Ectodermal cell (in vitro differentiated cells): ENCODE data around the gene OVOL1.
"Not testable (repeated sequence)": the region's sequence is repeated elsewhere in the genome, so short reads cannot be mapped to it uniquely, and the experiment has no call there.

Source experiments
- H3K27ac ChIP-seq: 2 replicates; pipeline ENCODE4 v1.7.0; 2013; ENCODE audit warnings: mild to moderate bottlenecking, low read depth, low read length; ENCODE audit not compliant: insufficient read depth, poor library complexity, severe bottlenecking
- H3K27me3 ChIP-seq: 2 replicates; pipeline ENCODE4 v1.7.0; 2013; ENCODE audit warnings: mild to moderate bottlenecking, low read length; ENCODE audit not compliant: insufficient read depth, control insufficient read depth, poor library complexity, severe bottlenecking
- H3K36me3 ChIP-seq: one replicate; pipeline ENCODE4 v1.7.0; 2013; ENCODE audit warnings: low read length; ENCODE audit not compliant: control insufficient read depth, insufficient read depth
- H3K4me1 ChIP-seq: one replicate; pipeline ENCODE4 v1.7.0; 2013; ENCODE audit warnings: low read length; ENCODE audit not compliant: control insufficient read depth, insufficient read depth
- H3K4me3 ChIP-seq: 2 replicates; pipeline ENCODE4 v1.7.0; 2013; ENCODE audit warnings: low read depth, low read length, control low read depth; ENCODE audit not compliant: insufficient read depth
- H3K9me3 ChIP-seq: 2 replicates; pipeline ENCODE4 v1.7.0; 2013; ENCODE audit warnings: mild to moderate bottlenecking, low read length, moderate library complexity; ENCODE audit not compliant: control insufficient read depth
- WGBS, 2 experiments: methylation state at CpG; one replicate each; pipeline ENCODE4 v1.1.7; 2013; ENCODE audit warnings: missing lambda C conversion rate in 2 of 2; 5-methylcytosine and 5-hydroxymethylcytosine counted together

The OVOL1 gene

DNA sequence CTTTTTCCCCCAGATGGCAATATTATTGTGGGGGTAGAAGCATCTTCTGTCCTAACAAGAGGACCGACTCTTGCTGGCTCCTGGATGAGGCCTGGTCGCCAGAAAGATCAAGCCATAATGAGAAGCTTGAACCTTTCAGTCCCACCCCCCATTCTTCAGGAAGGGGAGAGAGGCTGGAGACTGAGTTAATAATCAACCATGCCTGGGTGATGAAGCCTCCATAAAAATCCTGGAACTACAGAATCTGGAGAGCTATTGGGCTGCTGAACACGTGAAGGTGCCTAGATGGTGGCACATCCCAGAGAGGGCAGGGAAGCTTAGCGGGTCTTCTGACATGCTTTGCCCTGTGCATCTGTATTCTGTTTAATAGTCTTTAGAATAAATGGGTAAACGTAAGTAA is 22.4 kb upstream of the OVOL1 start:
- 80 to 81% methylated on average over 4 to 5 of the region's 5 CpGs for WGBS, 2 experiments
- Histone ChIP-seq H3K9me3 (no peaks in the 10 kb centered on the region), H3K27me3 (no peaks in the 10 kb centered on the region), H3K4me1 (no peaks in the 10 kb centered on the region), H3K4me3 (no peak overlapping the region), H3K27ac (no peak overlapping the region), H3K36me3 (no peaks in the 10 kb centered on the region)

- Histone ChIP-seq H3K4me3 (no peak overlapping the region), H3K27ac (no peak overlapping the region), H3K9me3 (no peaks in the 10 kb centered on the region), H3K36me3 (no peaks in the 10 kb centered on the region), H3K4me1 (no peaks in the 10 kb centered on the region), H3K27me3 (no peaks in the 10 kb centered on the region)
- WGBS, 2 experiments: 83 to 86% methylated on average over 7 of the region's 7 CpGs
Measured at GRCh38 chr11:65766535-65766934, 20.3 kb upstream of the OVOL1 start.

GRCh38 chr11:65767406-65767805 is 19.5 kb upstream of the OVOL1 start:
- Histone ChIP-seq H3K27ac (no peak overlapping the region), H3K27me3 (no peaks in the 10 kb centered on the region), H3K9me3 (no peaks in the 10 kb centered on the region), H3K4me1 (no peaks in the 10 kb centered on the region), H3K4me3 (no peak overlapping the region), H3K36me3 (no peaks in the 10 kb centered on the region)
- 87 to 89% methylated on average over 10 of the region's 10 CpGs for WGBS, 2 experiments

DNA sequence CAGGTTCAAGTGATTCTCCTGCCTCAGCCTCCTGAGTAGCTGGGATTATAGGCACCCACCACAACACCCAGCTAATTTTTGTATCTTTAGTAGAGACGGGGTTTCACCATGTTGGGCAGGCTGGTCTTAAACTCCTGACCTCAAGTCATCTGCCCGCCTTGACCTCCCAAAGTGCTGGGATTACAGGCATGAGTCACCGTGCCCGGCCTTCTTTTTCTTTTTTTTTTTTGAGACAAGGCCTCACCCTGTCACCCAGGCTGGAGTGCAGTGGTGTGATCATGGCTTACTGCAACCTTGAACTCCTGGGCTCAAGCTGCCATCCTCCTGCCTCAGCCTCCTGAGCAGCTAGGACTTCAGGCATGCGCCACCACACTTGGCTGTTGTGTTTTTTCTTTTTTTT is 19.1 kb upstream of the OVOL1 start:
- 78% methylated on average over 5 of the region's 5 CpGs for WGBS, 2 experiments
- not testable (repeated sequence) for H3K36me3 ChIP-seq, H3K9me3 ChIP-seq, H3K4me3 ChIP-seq, H3K4me1 ChIP-seq, H3K27me3 ChIP-seq, H3K27ac ChIP-seq

- no peaks in the 10 kb centered on the region for H3K27me3 ChIP-seq
- no peak overlapping the region for H3K27ac ChIP-seq
- H3K36me3 ChIP-seq: no peaks in the 10 kb centered on the region
- no peaks in the 10 kb centered on the region for H3K4me1 ChIP-seq
- 87% methylated on average over 12 of the region's 12 CpGs for WGBS, 2 experiments
- H3K4me3 ChIP-seq: no peak overlapping the region
- H3K9me3 ChIP-seq: no peaks in the 10 kb centered on the region
Measured at GRCh38 chr11:65770951-65771567, 15.8 kb upstream of the OVOL1 start.

- Histone ChIP-seq H3K4me3 (no peak overlapping the region), H3K4me1 (no peaks in the 10 kb centered on the region), H3K36me3 (no peaks in the 10 kb centered on the region), H3K27me3 (no peaks in the 10 kb centered on the region), H3K27ac (no peak overlapping the region), H3K9me3 (no peaks in the 10 kb centered on the region)
- WGBS, 2 experiments: 86% methylated on average over 6 of the region's 6 CpGs
Measured at GRCh38 chr11:65771589-65772112, 15.2 kb upstream of the OVOL1 start.

DNA sequence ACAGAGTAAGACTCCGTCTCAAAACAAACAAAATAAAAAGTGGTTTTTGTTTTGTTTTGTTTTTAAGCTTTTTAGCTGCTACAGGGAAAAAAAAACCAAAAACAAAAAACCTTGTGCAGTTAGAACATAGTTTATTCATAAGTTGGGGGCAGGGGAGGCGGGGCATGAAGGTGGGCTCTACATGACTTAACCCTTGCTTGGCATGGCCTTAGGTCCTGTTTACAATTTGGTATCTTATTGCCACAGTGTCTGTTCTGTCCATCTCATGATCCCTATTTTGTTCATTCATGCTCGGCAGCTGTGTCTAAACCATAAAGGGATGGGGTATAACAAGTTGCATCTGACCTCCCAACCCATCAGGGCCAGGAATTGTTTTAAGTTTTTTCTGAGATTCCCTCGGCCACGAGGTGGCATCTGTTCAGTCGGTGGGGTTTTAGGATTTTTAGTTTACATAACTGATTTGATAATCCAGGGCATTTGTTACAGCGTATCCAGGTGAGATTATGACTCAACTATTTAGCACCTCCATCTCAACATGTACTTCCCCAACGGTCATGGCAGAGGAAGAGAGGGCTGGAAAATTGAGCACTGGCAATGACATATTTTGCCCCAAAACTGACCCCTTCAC is 13.0 kb upstream of the OVOL1 start:
- WGBS, 2 experiments: 75 to 86% methylated on average over 8 of the region's 8 CpGs
- H3K4me1 ChIP-seq: no peaks in the 10 kb centered on the region
- H3K36me3 ChIP-seq: peaks cover 10% of the 10 kb centered on the region

DNA sequence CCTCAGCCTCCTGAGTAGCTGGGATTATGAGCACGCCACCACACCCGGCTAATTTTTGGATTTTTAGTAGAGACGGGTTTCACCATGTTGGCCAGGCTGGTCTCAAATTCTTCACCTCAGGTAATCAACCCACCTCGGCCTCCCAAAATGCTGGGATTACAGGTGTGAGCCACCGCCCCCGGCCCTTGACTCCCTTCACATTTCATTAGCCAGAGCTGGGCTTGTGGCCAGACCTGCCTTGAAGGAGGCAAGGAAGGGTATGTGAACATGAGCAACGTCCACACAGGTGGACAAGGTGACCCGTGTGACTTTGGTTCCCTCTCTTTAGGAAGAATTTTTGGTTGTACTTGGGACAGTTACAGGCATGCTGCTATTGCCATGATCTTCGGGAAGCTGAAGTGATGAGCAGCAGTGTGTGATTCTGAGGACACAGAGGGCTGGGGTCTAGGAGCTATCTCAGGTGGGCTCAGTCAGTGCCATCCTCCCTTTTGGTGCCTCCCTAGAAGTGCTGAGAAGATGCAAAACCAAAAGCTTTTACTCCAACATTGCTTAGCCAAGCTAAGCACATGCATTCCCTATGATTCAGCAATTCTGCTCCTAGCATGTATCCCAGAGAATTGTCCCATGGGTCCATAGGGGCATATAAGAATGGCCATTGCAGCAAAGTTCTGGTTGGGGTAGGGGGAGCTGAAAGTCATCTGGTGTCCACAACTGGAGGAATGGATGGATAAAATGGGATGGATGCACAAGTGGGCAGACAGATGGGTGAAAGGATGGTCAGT is 12.1 kb upstream of the OVOL1 start:
- peaks cover 10% of the 10 kb centered on the region for H3K36me3 ChIP-seq
- peaks cover 5% of the 10 kb centered on the region for H3K4me1 ChIP-seq
- H3K9me3 ChIP-seq: no peaks in the 10 kb centered on the region
- H3K4me3 ChIP-seq: no peak overlapping the region
- 90 to 93% methylated on average over 9 of the region's 9 CpGs for WGBS, 2 experiments
- no peak overlapping the region for H3K27ac ChIP-seq
- no peaks in the 10 kb centered on the region for H3K27me3 ChIP-seq

More for the DNA sequence above, 13.0 kb upstream of the OVOL1 start:
- no peaks in the 10 kb centered on the region for H3K9me3 ChIP-seq
- no peak overlapping the region for H3K27ac ChIP-seq
- no peaks in the 10 kb centered on the region for H3K27me3 ChIP-seq
- H3K4me3 ChIP-seq: no peak overlapping the region

GRCh38 chr11:65776196-65776595 is 10.7 kb upstream of the OVOL1 start:
- Histone ChIP-seq H3K36me3 (peaks cover 10% of the 10 kb centered on the region), H3K27me3 (peaks cover 9% of the 10 kb centered on the region), H3K9me3 (no peaks in the 10 kb centered on the region), H3K4me3 (no peak overlapping the region), H3K27ac (no peak overlapping the region), H3K4me1 (peaks cover 6% of the 10 kb centered on the region)
- 90 to 95% methylated on average over 8 of the region's 8 CpGs for WGBS, 2 experiments

- Histone ChIP-seq H3K9me3 (no peaks in the 10 kb centered on the region), H3K36me3 (peaks cover 10% of the 10 kb centered on the region), H3K4me3 (no peak overlapping the region), H3K27me3 (peaks cover 10% of the 10 kb centered on the region), H3K4me1 (peaks cover 6% of the 10 kb centered on the region), H3K27ac (no peak overlapping the region)
- 92 to 93% methylated on average over 8 of the region's 8 CpGs for WGBS, 2 experiments
Measured at GRCh38 chr11:65776710-65777141, 10.1 kb upstream of the OVOL1 start.
